Measurements from ENCODE around the gene FDCSP. TPM values are rescaled to one million over a fixed set of nuclear protein-coding genes. Genes with fewer than 3 reads are reported as not detected.

Gene FDCSP
- total and polyA plus RNA-seq, 2 of the 13 experiments (the other 11 are each of a cell fraction or from before 2014, with no cell fraction given): not detected

GRCh38 chr4:70197842-70198241, 28.1 kb upstream of the FDCSP start (continued):
- TF ChIP-seq ZNF343 (CRISPR knock-in tag; IDR thresholded peaks at IDR 0.05) (no peak), DNMT1 (CRISPR knock-in tag; IDR thresholded peaks at IDR 0.05) (no peak), PHB2 (IDR thresholded peaks at IDR 0.05; ENCODE audit: partially characterized antibody) (no peak), KDM5A (IDR thresholded peaks at IDR 0.05; ENCODE audit: borderline replicate concordance, low read length) (no peak), ZBTB4 (CRISPR knock-in tag; IDR thresholded peaks at IDR 0.05; ENCODE audit: borderline replicate concordance) (no peak), ZBTB7A (CRISPR knock-in tag; IDR thresholded peaks at IDR 0.05) (no peak), ZNF569 (CRISPR knock-in tag; IDR thresholded peaks at IDR 0.05; ENCODE audit: borderline replicate concordance) (no peak), ZNF776 (CRISPR knock-in tag; IDR thresholded peaks at IDR 0.05) (no peak), BORCS8-MEF2B (CRISPR knock-in tag; IDR thresholded peaks at IDR 0.05) (no peak), NAIF1 (CRISPR knock-in tag; IDR thresholded peaks at IDR 0.05; ENCODE audit: borderline replicate concordance) (no peak), KDM6A (CRISPR knock-in tag; IDR thresholded peaks at IDR 0.05; ENCODE audit: low read depth) (no peak), ZFX (CRISPR knock-in tag; IDR thresholded peaks at IDR 0.05; ENCODE audit: low read depth) (peak; percentile 61), NFIB (CRISPR knock-in tag; IDR thresholded peaks at IDR 0.05; ENCODE audit: borderline replicate concordance) (no peak), AGO2 (optimal IDR thresholded peaks at IDR 0.05; ENCODE audit: low read depth, low read length) (no peak), HMG20B (CRISPR knock-in tag; conservative IDR thresholded peaks at IDR 0.05) (no peak), ZNF564 (CRISPR knock-in tag; IDR thresholded peaks at IDR 0.05) (no peak), ZNF766 (CRISPR knock-in tag; IDR thresholded peaks at IDR 0.05; ENCODE audit: borderline replicate concordance) (no peak), SOX5 (CRISPR knock-in tag; IDR thresholded peaks at IDR 0.05; ENCODE audit: borderline replicate concordance) (0 out of 2 replicates have a peak, but pooled peaks have one; percentile 13), CENPT (CRISPR knock-in tag; IDR thresholded peaks at IDR 0.05; ENCODE audit: low read depth) (no peak), FOXC1 (CRISPR knock-in tag; IDR thresholded peaks at IDR 0.05; ENCODE audit: borderline replicate concordance) (no peak), ZNF562 (CRISPR knock-in tag; IDR thresholded peaks at IDR 0.05; ENCODE audit: borderline replicate concordance) (no peak), ZNF567 (CRISPR knock-in tag; IDR thresholded peaks at IDR 0.05; ENCODE audit: borderline replicate concordance) (no peak), HNRNPUL1 (IDR thresholded peaks at IDR 0.05; ENCODE audit: low read depth, low read length) (no peak), ZBTB34 (CRISPR knock-in tag; IDR thresholded peaks at IDR 0.05) (no peak)

All from HepG2 (cell line).